GM21367 (cell line): ENCODE measurements around the gene LRRC4B.

Experiments used
- ATAC-seq: cut with Tn5 transposase; IDR thresholded peaks from one replicate; pipeline ENCODE4 v1.9.1; 2021; ENCODE audit not compliant: unreplicated experiment

LRRC4B gene

GRCh38 chr19:50554212-50554611 lies 14.0 kb downstream of the LRRC4B start:
- no peak for ATAC-seq

GRCh38 chr19:50553134-50553703 lies 15.0 kb downstream of the LRRC4B start:
- ATAC-seq = no peak

- ATAC-seq = no peak
Measured at GRCh38 chr19:50552540-50552939, 15.7 kb downstream of the LRRC4B start.

GRCh38 chr19:50551715-50552187 lies 16.5 kb downstream of the LRRC4B start:
- ATAC-seq = no peak

DNA sequence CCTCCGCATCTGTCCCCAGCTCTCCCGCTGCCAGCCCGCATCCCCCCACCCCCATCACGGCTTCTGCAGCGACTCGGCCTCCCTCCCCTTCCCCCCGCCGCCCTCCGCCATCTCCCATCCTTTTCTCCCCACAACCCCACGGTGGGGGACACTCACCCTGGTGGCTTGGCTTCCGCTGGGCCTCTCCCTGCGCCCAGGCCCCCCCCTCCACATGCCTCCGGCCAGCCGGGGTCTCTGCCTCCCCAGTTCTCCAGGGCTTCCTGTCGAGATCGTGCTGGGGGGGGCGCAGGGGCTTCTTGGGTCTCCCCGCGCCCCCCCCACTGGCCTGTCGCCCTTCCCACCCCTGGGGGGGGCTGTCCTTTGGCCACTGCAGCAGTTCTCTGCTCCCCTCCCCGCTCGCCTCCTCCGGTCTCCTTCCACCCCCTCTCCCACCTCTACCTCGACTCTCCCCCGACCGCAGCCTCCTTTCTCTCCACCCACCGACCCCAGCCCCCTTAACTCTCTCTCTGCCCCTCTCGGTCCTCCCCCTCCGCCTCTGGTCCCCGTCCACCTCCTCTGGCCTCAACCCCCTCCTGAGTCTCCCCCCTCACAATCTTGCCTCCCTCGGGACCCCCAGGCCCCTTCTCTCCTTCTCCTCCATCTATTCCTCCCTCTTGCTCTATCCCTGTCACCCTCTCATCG lies 17.1 kb downstream of the LRRC4B start:
- no peak for ATAC-seq

DNA sequence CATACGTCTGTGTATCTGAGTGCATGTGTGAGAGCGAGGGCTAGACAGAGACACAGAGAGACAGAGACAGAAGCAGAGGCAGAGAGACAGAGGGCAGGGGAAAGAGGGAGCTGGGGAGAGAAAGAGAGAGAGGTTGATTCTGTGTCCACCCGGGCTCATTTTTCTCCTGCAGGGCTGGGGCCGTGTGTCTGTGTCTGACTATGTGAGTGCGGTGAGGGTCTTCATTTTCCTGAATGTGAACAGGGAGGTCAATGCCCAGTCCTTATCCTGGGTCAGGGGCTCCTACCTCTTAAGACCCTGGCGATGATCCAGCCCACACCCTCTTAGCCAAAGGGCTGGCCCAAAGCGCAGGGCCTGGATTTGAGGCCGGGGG lies 17.7 kb downstream of the LRRC4B start:
- ATAC-seq = no peak

- no peak for ATAC-seq
Measured at GRCh38 chr19:50549927-50550593, 18.2 kb downstream of the LRRC4B start.

DNA sequence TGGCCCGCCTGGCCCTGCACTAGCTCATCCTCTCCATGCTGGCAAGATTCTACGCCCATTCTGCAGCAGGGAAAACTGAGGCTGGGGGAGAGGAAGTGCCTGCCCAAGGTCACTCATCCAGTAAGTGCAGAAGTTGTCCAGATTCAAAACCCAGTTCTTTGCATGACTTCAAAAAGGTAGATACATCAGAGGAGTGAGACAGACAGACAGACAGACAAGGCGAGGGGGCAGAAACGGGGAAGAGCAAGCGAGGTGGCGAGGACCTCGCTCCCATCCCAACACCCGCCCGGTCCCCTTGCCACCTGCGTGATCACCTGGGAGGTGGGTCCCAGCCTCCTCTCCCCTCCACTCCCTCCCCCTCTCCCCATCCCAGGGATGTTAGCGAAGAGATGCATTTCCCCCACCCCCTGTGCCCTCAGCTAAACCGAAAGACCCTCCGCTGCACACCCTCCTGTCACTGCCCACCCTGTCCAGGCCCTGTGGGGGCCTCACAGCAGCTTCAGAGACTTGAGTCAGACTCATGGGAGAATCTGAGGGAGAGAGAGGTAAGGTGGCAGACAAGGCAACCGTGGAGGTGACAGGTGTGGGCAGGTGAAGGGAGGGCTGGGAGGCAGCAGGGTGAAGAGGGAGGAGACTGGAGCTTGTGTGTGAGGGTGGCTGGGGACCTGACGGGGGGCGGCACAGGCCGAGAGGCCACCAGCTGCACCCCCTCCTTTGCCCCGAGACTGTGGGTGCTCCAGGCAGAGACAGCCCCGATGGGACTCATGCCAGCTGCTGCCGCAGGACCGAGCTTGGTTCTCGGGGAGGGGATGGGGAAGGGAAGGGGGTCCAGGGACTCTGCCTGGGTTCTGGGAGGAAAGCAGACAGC lies 18.9 kb downstream of the LRRC4B start:
- ATAC-seq = no peak

DNA sequence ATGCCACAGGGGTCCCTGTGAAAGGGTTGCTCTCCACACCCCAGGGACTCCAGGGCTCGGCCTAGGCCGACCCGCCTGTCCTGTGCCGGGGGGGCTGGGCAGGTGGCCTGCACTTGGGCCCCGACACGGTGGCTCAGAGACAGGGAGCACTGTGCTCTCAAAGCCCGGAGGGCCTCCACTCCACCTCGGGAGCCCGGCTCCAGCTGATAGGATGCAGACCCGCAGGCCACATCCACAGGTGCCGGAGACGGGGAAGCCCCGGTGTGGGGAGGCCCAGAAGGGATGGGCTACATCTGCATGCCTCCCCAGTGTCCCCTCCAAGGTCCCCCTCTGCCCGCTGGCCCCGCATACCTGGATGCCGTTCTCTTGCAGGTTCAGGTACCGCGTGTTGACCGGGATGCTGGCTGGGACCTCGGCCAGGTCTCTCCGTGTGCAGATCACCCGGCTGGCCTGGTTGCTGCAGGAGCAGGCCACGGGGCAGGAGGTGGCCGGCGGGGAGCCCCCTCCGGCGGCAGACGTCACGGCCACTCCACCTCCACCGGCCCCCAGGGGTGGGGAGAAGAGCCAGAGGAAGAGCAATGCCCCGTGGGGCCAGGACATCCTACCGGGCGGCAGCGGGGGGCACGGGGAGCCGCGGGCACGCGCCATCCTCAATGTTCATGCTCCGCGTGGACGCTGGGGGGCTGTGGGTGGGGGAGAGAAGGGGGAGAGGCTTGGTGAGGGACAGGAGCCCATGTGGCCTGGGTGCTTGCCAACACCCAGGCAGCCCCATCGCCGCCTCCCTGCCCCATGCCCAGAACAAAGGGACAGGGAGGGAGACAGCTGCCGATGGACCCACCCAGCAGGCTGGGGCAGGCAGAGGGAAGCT lies 19.8 kb downstream of the LRRC4B start:
- no peak for ATAC-seq

DNA sequence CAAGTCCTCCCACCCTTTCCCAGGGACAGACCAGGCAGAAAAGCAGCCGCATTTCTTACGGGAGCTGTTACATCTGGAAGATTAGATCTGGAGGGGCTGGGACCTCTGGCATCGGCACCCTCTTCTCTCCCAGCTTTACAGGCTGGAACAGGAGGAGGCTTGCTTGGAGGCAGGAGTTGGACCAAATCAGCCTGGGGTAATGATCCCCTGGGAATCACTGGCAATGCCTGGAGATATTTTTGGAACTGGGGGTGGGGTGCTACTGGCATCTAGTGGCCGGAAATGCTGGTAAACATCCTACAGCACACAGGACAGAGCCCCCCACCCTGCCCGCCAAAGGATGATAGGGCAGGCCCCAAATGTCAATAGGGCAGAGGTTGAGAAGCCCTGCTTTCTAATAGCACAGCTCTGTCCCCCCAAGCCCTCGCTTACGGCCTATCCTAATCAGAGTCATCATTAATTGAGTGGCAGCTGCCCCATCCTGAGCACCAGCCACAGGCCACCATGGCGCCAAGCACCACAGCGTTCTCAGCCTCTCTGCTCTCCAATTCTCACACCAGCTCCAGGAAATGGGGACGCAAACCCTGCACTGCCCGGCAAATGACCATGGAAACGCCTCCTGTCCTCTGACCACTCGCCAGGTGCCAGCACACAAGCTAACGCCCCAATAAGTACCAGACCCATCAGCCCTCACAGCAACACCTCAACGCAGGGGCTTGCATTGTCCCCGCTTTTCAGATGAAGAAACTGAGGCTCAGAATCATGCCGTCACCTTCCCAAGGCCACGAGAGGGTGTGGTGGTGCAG lies 20.6 kb downstream of the LRRC4B start:
- no peak for ATAC-seq

DNA sequence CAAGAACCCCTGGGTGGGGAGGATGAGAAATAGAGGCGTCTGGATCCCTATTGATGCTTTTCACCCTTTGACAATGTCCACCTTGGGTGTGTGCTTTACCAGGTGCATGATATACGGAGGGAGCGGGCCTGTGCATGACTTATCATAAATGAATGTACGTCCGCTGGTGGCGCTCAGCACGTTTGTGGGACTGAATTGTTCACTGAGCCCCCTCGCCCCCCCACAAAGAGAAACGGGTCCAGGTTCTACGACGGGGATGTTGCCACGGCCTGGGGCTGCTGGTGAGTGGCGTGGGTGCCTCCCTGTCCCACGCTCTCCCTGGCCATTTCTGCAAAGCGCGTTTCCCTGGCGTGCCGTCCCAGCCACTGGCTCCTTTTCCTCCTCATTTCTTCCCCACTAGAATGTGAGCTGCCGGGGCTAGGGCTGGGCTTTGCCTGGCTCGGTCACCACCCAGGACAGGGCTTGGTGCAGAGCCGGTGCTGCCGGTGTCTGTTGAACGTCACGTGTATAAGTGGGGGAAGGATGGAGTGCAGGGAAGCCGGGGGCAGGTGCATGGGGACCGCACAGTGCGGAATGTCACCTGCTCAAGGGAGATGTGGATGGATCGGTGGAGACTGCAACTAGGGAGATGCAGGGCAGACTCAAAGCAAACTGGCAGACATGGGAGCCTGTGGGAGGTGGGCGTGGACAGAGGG lies 21.6 kb downstream of the LRRC4B start:
- ATAC-seq = no peak

GRCh38 chr19:50542943-50543342 lies 25.3 kb downstream of the LRRC4B start:
- ATAC-seq = no peak

DNA sequence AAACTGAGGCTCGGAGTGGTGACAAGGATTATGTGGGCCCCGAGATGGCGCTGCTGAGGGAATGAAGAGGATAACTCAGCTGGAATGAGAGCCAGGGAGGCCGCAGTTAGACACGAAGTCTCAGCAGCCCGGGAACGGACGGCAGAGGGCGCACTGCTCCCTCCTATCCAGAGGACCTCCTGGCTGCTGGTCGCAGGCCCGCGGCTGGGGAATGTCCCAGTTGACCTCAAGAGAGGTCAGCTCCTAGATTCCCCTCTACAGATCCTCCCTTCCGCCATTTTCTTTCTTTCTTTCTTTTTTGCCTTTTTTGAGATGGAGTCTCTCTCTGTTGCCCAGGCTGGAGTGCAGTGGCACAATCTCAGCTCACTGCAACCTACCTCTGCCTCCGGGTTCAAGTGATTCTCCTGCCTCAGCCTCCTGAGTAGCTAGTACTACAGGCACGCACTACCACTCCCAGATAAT lies 30.4 kb downstream of the LRRC4B start:
- ATAC-seq = no peak

GRCh38 chr19:50537306-50537685 lies 30.9 kb downstream of the LRRC4B start:
- ATAC-seq = no peak

DNA sequence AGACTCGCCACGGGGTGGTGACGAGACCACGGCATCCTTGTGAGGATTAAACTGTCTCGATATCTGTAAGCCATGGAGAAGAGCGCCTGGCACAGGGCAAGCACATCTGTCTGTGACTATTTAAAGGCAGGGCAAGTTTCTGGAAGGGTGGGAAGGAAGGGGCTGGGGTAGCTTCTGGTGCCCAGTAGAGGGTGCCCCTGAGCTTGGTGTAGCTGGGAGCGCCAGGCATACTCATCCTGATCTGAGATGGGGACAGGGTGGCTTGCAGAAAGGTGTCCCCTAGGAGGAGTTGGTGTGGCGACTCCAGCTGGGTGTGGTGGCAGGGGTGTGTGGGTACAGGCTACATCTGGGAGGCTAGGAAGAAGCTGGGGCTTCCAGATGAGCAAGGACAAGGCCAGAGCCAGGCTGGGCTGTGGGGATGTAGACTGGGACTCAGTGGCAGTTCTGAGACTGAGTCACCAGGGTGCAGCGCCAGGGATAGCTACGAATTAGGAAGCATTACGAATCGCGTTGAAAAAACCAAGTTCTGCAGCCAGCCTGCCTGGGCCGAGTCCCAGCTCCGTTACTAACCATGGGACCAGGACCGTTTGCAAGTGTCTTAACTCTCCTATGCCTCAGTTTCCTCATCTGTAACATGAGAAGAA lies 31.5 kb downstream of the LRRC4B start:
- ATAC-seq = no peak

GRCh38 chr19:50535672-50536187 lies 32.5 kb downstream of the LRRC4B start:
- no peak for ATAC-seq

DNA sequence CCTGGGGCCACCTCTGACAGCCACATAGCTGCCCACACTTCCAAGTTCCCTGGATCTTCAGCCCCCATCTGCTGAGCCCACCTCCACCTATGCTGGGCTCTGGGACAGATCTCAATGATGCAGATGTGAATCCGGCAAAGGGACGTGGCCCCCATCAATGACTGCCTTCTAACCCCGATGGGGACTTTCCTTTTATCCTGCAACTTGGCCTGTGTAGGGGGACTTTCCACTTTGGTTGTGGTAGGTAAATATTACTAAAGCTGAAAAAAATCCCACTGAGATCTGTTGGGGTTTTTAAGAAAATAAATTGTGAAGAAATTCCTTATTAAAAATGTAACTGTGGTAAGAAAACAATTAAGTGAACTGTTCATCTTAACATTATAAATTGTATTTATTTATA lies 33.8 kb downstream of the LRRC4B start:
- no peak for ATAC-seq

DNA sequence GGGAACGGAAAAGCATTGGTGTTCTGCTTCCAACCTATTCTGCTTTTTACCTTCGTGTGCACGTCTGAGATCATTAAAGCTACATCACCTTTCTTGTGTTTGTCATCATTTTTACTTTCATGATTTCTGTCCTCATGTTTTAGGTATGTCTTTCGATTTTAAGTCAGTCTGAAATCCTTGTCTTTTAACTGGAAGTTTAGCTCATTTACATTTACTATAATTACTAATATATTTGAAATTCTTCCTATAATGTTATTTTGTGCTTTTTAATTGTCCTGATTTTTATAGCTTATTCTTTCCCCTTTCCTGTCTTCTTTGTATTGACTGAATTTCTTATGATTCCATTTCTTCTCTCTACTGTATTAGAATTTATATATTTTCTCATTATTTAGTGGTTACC lies 35.3 kb downstream of the LRRC4B start:
- ATAC-seq = no peak
